H1 (cell line): ENCODE results near the gene ZBTB46. TPM values are rescaled to one million over a fixed set of nuclear protein-coding genes. Genes with fewer than 3 reads are reported as not detected.

Experiments used
- ATF2 ChIP-seq: IDR thresholded peaks from 2 replicates; pipeline ENCODE4 v1.6.1; 2012; ENCODE audit warnings: low read length, inconsistent platforms
- CBX5 ChIP-seq: fragments of 300-800, 300-1000 bp; sonication (generic); IDR thresholded peaks from 2 replicates; pipeline ENCODE4 v1.7.1; 2016; ENCODE audit warnings: antibody characterized with exemption, low read length, low read depth
- CHD7 ChIP-seq: fragments of 300-600 bp; sonication (generic); IDR thresholded peaks from 2 replicates; pipeline ENCODE4 v1.7.1; 2012; ENCODE audit warnings: low read length, moderate library complexity, mild to moderate bottlenecking, inconsistent platforms; ENCODE audit not compliant: insufficient replicate concordance
- POLR2A ChIP-seq, 2 experiments: IDR thresholded peaks; 1 replicate in 1 of 2; 2 replicates in 1 of 2; pipeline ENCODE4 v1.6.1; 2011; ENCODE audit warnings: low read depth in 2 of 2, low read length in 2 of 2, mild to moderate bottlenecking in 2 of 2; ENCODE audit errors: control extremely low read depth in 1 of 2
- SIN3A ChIP-seq, 2 experiments: IDR thresholded peaks in 1 of 2; conservative IDR thresholded peaks in 1 of 2; 2 replicates each; pipeline ENCODE4 v1.6.1; 2011 to 2012; ENCODE audit warnings: low read length in 2 of 2, improper control_type of control experiment in 1 of 2, low read depth in 1 of 2, mild to moderate bottlenecking in 1 of 2
- SUZ12 ChIP-seq: fragments of 200-600 bp; sonication (generic); IDR thresholded peaks from 2 replicates; pipeline ENCODE4 v1.6.1; 2012; ENCODE audit warnings: mild to moderate bottlenecking, inconsistent platforms, low read length, moderate library complexity, mixed read lengths
- polyA plus RNA-seq, 7 experiments: library from polyadenylated mRNA; depleted of rRNA in 3 of 7; stranded (reverse) in 5 of 7; unstranded in 2 of 7; fragments of >200 nt in 5 of 7; fragments of 200-250 nt in 2 of 7; gene quantifications; 1 replicate in 5 of 7; 2 replicates in 1 of 7; 4 replicates in 1 of 7; pipeline versions ENCODE4 v1.2.1 to v1.2.3, GENCODE V29; 2011 to 2013; ENCODE audit warnings: missing spikeins in 2 of 7, mixed read lengths in 2 of 7
- total RNA-seq: library from RNA; stranded (reverse); fragmentation: NEBNext Ultra II Directional; extraction: Animal tissue kit (Norgen Biotek cat#: 25700); gene quantifications from 2 replicates; pipeline ENCODE4 v1.2.1, GENCODE V29; 2021

The ZBTB46 gene
- total and polyA plus RNA-seq, 2 of the 8 experiments (the other 6 are each of a cell fraction or from before 2014, with no cell fraction given) = 6.4 to 22.4 TPM

GRCh38 chr20:63732118-63733095, 98.7 kb downstream of the ZBTB46 start (continued):
- no peak for TF ChIP-seq CHD7
- no peak for TF ChIP-seq ATF2
- TF ChIP-seq SUZ12 = no peak
- TF ChIP-seq SIN3A (conservative IDR thresholded peaks at IDR 0.05 in 1 of 2, IDR thresholded peaks at IDR 0.05 in 1 of 2; ENCODE audit: low read depth in 1 of 2, low read length in 2 of 2) = no peak
- TF ChIP-seq CBX5 = no peak
- TF ChIP-seq POLR2A (IDR thresholded peaks at IDR 0.05; ENCODE audit: control extremely low read depth in 1 of 2, low read depth in 2 of 2, low read length in 2 of 2) = no peak
